Kidney (tissue), 14 donors: ENCODE data around the gene DOK7. TPM values are rescaled to one million over a fixed set of nuclear protein-coding genes. Genes with fewer than 3 reads are reported as not detected.

Experiments used
- DNase-seq, 5 donors: peaks; one replicate each; pipeline ENCODE4 v3.0.0-alpha.2; 2013 to 2020
- FAIRE-seq: peaks from 2 replicates; lab custom pipeline; 2012; peaks lifted over from hg19 to GRCh38; lab: Jason Lieb, UNC
- H3K27ac ChIP-seq, 2 donors: one replicate each; pipeline ENCODE4 v1.7.0; 2013; ENCODE audit warnings: low read depth in 2 of 2, low read length in 2 of 2, inconsistent platforms in 1 of 2
- H3K27me3 ChIP-seq: one replicate; pipeline ENCODE4 v1.7.1; 2013; ENCODE audit warnings: low read length, inconsistent platforms; ENCODE audit not compliant: control insufficient read depth, insufficient read depth
- H3K36me3 ChIP-seq, 3 donors: one replicate each; pipeline versions ENCODE4 v1.7.0 to v1.7.1; 2013; ENCODE audit warnings: low read length in 3 of 3, control low read depth in 1 of 3, inconsistent platforms in 1 of 3; ENCODE audit not compliant: insufficient read depth in 3 of 3, control insufficient read depth in 2 of 3
- H3K4me1 ChIP-seq, 3 donors: one replicate each; pipeline versions ENCODE4 v1.7.0 to v1.7.1; 2013; ENCODE audit warnings: low read length in 3 of 3, inconsistent platforms in 1 of 3, low read depth in 1 of 3; ENCODE audit not compliant: control insufficient read depth in 2 of 3, insufficient read depth in 2 of 3
- H3K4me3 ChIP-seq, 3 donors: one replicate each; pipeline versions ENCODE4 v1.7.0 to v1.8.1; 2013; ENCODE audit warnings: low read length in 3 of 3, control low read depth in 1 of 3, inconsistent platforms in 1 of 3
- H3K9ac ChIP-seq, 3 donors: one replicate each; pipeline versions ENCODE4 v1.7.0 to v1.7.1; 2013; ENCODE audit warnings: low read length in 3 of 3, control low read depth in 1 of 3, inconsistent platforms in 1 of 3
- H3K9me3 ChIP-seq, 3 donors: one replicate each; pipeline versions ENCODE4 v1.7.0 to v1.7.1; 2013; ENCODE audit warnings: low read length in 3 of 3, control low read depth in 1 of 3, inconsistent platforms in 1 of 3; ENCODE audit not compliant: control insufficient read depth in 2 of 3, insufficient read depth in 1 of 3
- intact Hi-C: fragments of 100-400 bp; cut with DNase I; formaldehyde crosslinking; loops from one replicate; pipeline ENCODE4 v1.11.1; 2022
- polyA plus RNA-seq: library from polyadenylated mRNA; stranded (reverse); fragments of 350-450 nt; fragmentation: Illumina TruSeq; extraction: RNeasy Lipid Tissue Mini Kit (QIAGEN cat#74804); gene quantifications from one replicate; pipeline ENCODE4 v1.2.3, GENCODE V29; 2014; ENCODE audit warnings: low read depth, low replicate concordance; ENCODE audit not compliant: insufficient read depth
- total RNA-seq: library from RNA; stranded (reverse); fragmentation: NEBNext Ultra II Directional; extraction: Animal tissue kit (Norgen Biotek cat#: 25700); gene quantifications from one replicate; pipeline ENCODE4 v1.2.1, GENCODE V29; 2021
- TF ChIP-seq, protein P1 (sequence below): IDR thresholded peaks from 3 replicates; pipeline ENCODE4 v1.5.1; 2012; ENCODE audit warnings: mild to moderate bottlenecking, moderate library complexity, borderline replicate concordance; ENCODE audit not compliant: insufficient read depth; ENCODE audit errors: extremely low read depth
- donor health status: control.
- donor health status: control.
- donor health status: control.
- donor health status: control.
- donor health status: control.
- donor health status: DM: yes; HTN: yes; CAD: no.
- donor health status: Normal renal cell carcinoma (clear cell type).

DOK7 gene
- total and polyA plus RNA-seq, 2 donors from 2014 or later = 1.2 to 7.0 TPM

DNA sequence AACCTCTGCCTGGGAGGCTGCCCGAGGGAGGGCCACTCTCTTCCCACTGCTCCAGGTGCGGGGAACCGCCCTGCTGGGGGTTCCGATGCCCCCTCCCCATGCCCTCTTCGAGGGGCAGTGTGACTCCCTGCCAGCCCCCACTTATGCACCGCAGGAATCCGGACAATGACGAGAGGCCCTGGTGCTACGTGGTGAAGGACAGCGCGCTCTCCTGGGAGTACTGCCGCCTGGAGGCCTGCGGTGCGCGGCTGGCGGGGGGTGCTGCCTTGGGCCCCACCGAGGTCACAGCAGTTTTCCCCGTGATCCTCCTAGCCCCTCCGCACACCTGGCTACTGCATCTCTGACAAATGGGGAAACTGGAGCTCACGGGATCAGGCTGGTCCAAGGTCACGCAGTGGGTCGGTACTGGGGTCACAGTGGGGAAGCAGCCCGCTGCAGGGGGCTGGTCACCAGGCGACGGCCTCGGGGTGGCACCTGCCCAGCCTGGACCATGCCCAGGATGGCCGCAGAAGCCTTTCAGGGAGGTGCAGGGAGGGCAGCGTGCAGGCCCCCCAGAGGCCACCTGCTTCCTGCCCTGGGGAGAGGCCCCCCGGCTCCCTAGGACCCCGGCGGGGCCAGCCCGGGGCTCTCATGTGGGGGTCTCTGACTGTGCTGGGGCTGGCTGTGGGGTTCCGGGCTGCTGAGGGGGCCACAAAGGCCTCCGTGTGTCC lies 17.8 kb upstream of the DOK7 start:
- no peaks in the 10 kb centered on the region for H3K27me3 ChIP-seq
- H3K27ac ChIP-seq = no peak overlapping the region
- H3K9me3 ChIP-seq = no peaks in the 10 kb centered on the region
- no peaks in the 10 kb centered on the region for H3K36me3 ChIP-seq
- no peak overlapping the region for H3K9ac ChIP-seq
- H3K4me3 ChIP-seq = no peak overlapping the region
- TF ChIP-seq, protein P1, sequence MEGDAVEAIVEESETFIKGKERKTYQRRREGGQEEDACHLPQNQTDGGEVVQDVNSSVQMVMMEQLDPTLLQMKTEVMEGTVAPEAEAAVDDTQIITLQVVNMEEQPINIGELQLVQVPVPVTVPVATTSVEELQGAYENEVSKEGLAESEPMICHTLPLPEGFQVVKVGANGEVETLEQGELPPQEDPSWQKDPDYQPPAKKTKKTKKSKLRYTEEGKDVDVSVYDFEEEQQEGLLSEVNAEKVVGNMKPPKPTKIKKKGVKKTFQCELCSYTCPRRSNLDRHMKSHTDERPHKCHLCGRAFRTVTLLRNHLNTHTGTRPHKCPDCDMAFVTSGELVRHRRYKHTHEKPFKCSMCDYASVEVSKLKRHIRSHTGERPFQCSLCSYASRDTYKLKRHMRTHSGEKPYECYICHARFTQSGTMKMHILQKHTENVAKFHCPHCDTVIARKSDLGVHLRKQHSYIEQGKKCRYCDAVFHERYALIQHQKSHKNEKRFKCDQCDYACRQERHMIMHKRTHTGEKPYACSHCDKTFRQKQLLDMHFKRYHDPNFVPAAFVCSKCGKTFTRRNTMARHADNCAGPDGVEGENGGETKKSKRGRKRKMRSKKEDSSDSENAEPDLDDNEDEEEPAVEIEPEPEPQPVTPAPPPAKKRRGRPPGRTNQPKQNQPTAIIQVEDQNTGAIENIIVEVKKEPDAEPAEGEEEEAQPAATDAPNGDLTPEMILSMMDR = no peak
- FAIRE-seq = no peak
- intact Hi-C loops = loop anchor here (10.0 kb wide), 1 partner anchor 100 kb away; no protein-coding TSS in a partner anchor
- DNase-seq = peak in 2 of 5 donors; percentile 46 to 64
- peaks cover 0 to 2% (median 0%) of the 10 kb centered on the region in 3 donors for H3K4me1 ChIP-seq

- Histone ChIP-seq H3K4me3 (no peak overlapping the region), H3K27me3 (no peaks in the 10 kb centered on the region), H3K36me3 (no peaks in the 10 kb centered on the region), H3K27ac (no peak overlapping the region), H3K9ac (no peak overlapping the region), H3K4me1 (no peaks in the 10 kb centered on the region), H3K9me3 (no peaks in the 10 kb centered on the region)
- TF ChIP-seq, protein P1 = no peak
- FAIRE-seq = no peak
- intact Hi-C loops = loop anchor here (10.0 kb wide), 1 partner anchor 101 kb away; no protein-coding TSS in a partner anchor
- peak in 2 of 5 donors; percentile 54 to 71 for DNase-seq
Measured at GRCh38 chr4:3445829-3446545, 17.1 kb upstream of the DOK7 start.

DNA sequence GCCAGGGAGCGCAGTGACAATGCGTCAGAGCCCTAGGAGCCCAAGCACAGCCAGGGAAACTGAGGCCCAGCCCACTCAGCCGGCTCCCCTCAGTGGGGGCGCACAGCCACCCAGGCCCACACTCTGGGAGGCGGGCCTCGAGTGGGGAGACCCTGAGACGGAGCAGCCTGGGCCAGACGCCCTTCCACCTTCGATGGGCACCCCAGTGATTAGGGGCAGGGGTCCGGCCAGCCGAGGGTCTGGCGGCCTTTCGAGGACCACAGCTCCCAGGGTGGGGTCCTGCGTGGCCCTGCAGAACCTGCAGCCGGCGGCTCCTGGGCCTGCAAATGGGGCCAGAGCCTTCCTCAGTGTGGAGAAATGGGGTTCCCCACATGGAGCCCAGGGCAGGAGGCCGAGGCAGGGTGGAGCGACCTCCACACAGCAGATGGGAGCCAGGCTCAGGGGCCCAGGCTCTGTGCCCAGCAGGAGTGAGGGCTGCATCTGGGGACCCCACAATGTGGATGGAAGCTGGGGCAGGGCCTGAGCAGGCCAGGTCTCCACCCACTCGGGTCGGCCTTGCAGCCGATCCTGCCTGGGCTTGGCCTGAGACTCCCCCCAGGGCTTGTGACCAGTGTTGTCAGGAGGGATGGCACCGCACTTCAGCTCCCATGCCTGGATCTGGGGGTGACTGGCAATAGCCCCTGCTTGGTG lies 16.3 kb upstream of the DOK7 start:
- FAIRE-seq (no peak), DNase-seq (peak in 2 of 5 donors; percentile 37 to 71)
- no peak overlapping the region for H3K9ac ChIP-seq
- H3K27me3 ChIP-seq = no peaks in the 10 kb centered on the region
- no peaks in the 10 kb centered on the region for H3K9me3 ChIP-seq
- TF ChIP-seq, protein P1 = no peak
- H3K4me1 ChIP-seq = no peaks in the 10 kb centered on the region
- intact Hi-C loops = loop anchor here (10.0 kb wide), 1 partner anchor 102 kb away; no protein-coding TSS in a partner anchor
- no peaks in the 10 kb centered on the region for H3K36me3 ChIP-seq
- no peak overlapping the region for H3K27ac ChIP-seq
- no peak overlapping the region for H3K4me3 ChIP-seq
